ENCODE data around the gene NKX2-1.

Gene NKX2-1

GRCh38 chr14:36529062-36529461 lies 9.0 kb upstream of the NKX2-1 start:
- no peak for DNase-seq (ENCODE audit: low spot score)
- no peak for TF ChIP-seq CTCF (IDR thresholded peaks at IDR 0.05; ENCODE audit: extremely low read depth, missing control alignments)

- TF ChIP-seq CTCF (IDR thresholded peaks at IDR 0.05; ENCODE audit: extremely low read depth, missing control alignments) = no peak
- no peak for DNase-seq (ENCODE audit: low spot score)
Observed at GRCh38 chr14:36525746-36526099, 5.7 kb upstream of the NKX2-1 start.

GRCh38 chr14:36524874-36525745 lies 5.1 kb upstream of the NKX2-1 start:
- peak; percentile 31 for TF ChIP-seq CTCF (IDR thresholded peaks at IDR 0.05; ENCODE audit: extremely low read depth, missing control alignments)
- DNase-seq (ENCODE audit: low spot score) = peak; percentile 22

- DNase-seq (ENCODE audit: low spot score) = no peak
- no peak for TF ChIP-seq CTCF (IDR thresholded peaks at IDR 0.05; ENCODE audit: extremely low read depth, missing control alignments)
Observed at GRCh38 chr14:36524220-36524837, 4.3 kb upstream of the NKX2-1 start.

GRCh38 chr14:36522972-36523715 lies 3.1 kb upstream of the NKX2-1 start:
- DNase-seq (ENCODE audit: low spot score) = no peak
- no peak for TF ChIP-seq CTCF (IDR thresholded peaks at IDR 0.05; ENCODE audit: extremely low read depth, missing control alignments)

GRCh38 chr14:36522347-36522971 lies 2.4 kb upstream of the NKX2-1 start:
- no peak for DNase-seq (ENCODE audit: low spot score)
- no peak for TF ChIP-seq CTCF (IDR thresholded peaks at IDR 0.05; ENCODE audit: extremely low read depth, missing control alignments)

Measured in GM20000 (cell line).